HL-60/S4 treated with retinoic acid at 250 ng/mL for 4 days and 3 days (cell line): ENCODE measurements around the gene NDUFS1.
"Not testable (repeated sequence)": the region's sequence is repeated elsewhere in the genome, so short reads cannot be mapped to it uniquely, and the experiment has no call there.

Source experiments
- in situ Hi-C: fragments of 300-500 bp; cut with MboI; formaldehyde crosslinking; loops from 2 replicates; pipeline ENCODE4 v1.7.0; 2022; ENCODE audit warnings: low sequenced_read_pairs

Gene NDUFS1

GRCh38 chr2:206163251-206163880, 4.1 kb upstream of the NDUFS1 start:
- in situ Hi-C loops = no loop called here

- in situ Hi-C loops = not testable (repeated sequence)
These were observed 3.2 kb upstream of the NDUFS1 start for GRCh38 chr2:206162401-206162800.

- in situ Hi-C loops = no loop called here
These were observed 1.5 kb upstream of the NDUFS1 start for GRCh38 chr2:206160807-206161179.

- in situ Hi-C loops = no loop called here
These were observed 1.0 kb upstream of the NDUFS1 start for GRCh38 chr2:206160125-206160806.

- in situ Hi-C loops = no loop called here
These were observed 490 bp downstream of the NDUFS1 start for GRCh38 chr2:206158563-206159345.

- in situ Hi-C loops = not testable (repeated sequence)
These were observed 2.2 kb downstream of the NDUFS1 start for GRCh38 chr2:206157014-206157413.

- in situ Hi-C loops = no loop called here
These were observed 5.0 kb downstream of the NDUFS1 start for GRCh38 chr2:206154197-206154596.

- in situ Hi-C loops = no loop called here
These were observed 8.6 kb downstream of the NDUFS1 start for GRCh38 chr2:206150631-206151030.

GRCh38 chr2:206150168-206150567, 9.1 kb downstream of the NDUFS1 start:
- in situ Hi-C loops = no loop called here

- in situ Hi-C loops = no loop called here
These were observed 9.9 kb downstream of the NDUFS1 start for GRCh38 chr2:206149330-206149729.

GRCh38 chr2:206145665-206146064, 13.6 kb downstream of the NDUFS1 start:
- in situ Hi-C loops = no loop called here

- in situ Hi-C loops = no loop called here
These were observed 14.9 kb downstream of the NDUFS1 start for GRCh38 chr2:206144383-206144782.

GRCh38 chr2:206143451-206143850, 15.8 kb downstream of the NDUFS1 start:
- in situ Hi-C loops = no loop called here

- in situ Hi-C loops = no loop called here
These were observed 31.6 kb downstream of the NDUFS1 start for GRCh38 chr2:206127656-206128055.

GRCh38 chr2:206125901-206126300, 33.3 kb downstream of the NDUFS1 start:
- in situ Hi-C loops = no loop called here

- in situ Hi-C loops = not testable (repeated sequence)
These were observed 36.7 kb downstream of the NDUFS1 start for GRCh38 chr2:206122569-206122968.

- in situ Hi-C loops = no loop called here
These were observed 43.0 kb downstream of the NDUFS1 start for GRCh38 chr2:206116278-206116677.

GRCh38 chr2:206115026-206115578, 44.1 kb downstream of the NDUFS1 start:
- in situ Hi-C loops = no loop called here

- in situ Hi-C loops = no loop called here
These were observed 46.2 kb downstream of the NDUFS1 start for GRCh38 chr2:206112846-206113547.

- in situ Hi-C loops = no loop called here
These were observed 47.1 kb downstream of the NDUFS1 start for GRCh38 chr2:206112108-206112507.

- in situ Hi-C loops = no loop called here
These were observed 50.5 kb downstream of the NDUFS1 start for GRCh38 chr2:206108713-206109112.
